Body of pancreas (tissue), 4 donors: ENCODE results near the gene NTRK2. TPM values are rescaled to one million over a fixed set of nuclear protein-coding genes. Genes with fewer than 3 reads are reported as not detected.
A peak's percentile ranks its signal among the peaks of the same experiment; 100 is the strongest.

ENCODE experiments used
- ATAC-seq: fragments of 150-250 bp; one replicate; pipeline ENCODE4 v1.9.1; 2016
- DNase-seq, 4 donors: peaks; one replicate each; pipeline ENCODE4 v3.0.0-alpha.2; 2019
- H3K27ac ChIP-seq, 4 donors: fragments of 200-600 bp; sonication (generic); 1 replicate in 3 of 4; 2 replicates in 1 of 4; pipeline versions ENCODE4 v1.5.1 to v1.6.1; 2016 to 2019; ENCODE audit warnings: mild to moderate bottlenecking in 1 of 4, mixed read lengths in 1 of 4, moderate library complexity in 1 of 4
- H3K27me3 ChIP-seq, 2 donors: fragments of 200-600 bp; sonication (generic); one replicate each; pipeline ENCODE4 v1.6.0; 2016; ENCODE audit warnings: mild to moderate bottlenecking in 1 of 2
- H3K36me3 ChIP-seq, 2 donors: fragments of 200-600 bp; sonication (generic); replicated peaks in 1 of 2; 2 replicates each; pipeline ENCODE4 v1.5.1; 2016; ENCODE audit warnings: low read depth in 2 of 2; ENCODE audit not compliant: insufficient read depth in 1 of 2
- H3K4me1 ChIP-seq: fragments of 200-600 bp; sonication (generic); one replicate; pipeline ENCODE4 v1.6.0; 2016
- H3K4me3 ChIP-seq, 2 donors: fragments of 200-600 bp; sonication (generic); 1 replicate in 1 of 2; 2 replicates in 1 of 2; pipeline ENCODE4 v1.5.1; 2016 to 2019
- H3K9me3 ChIP-seq, 3 donors: fragments of 200-600 bp; sonication (generic); 1 replicate in 2 of 3; 2 replicates in 1 of 3; pipeline ENCODE4 v1.5.1; 2016
- POLR2A ChIP-seq, 3 donors: fragments of 450-650 bp; IDR thresholded peaks; one replicate each; pipeline ENCODE4 v1.6.1; 2016; ENCODE audit warnings: antibody characterized with exemption in 3 of 3, mild to moderate bottlenecking in 2 of 3
- WGBS, 2 donors: methylation state at CpG; one replicate each; pipeline ENCODE4 v1.1.5; 2017; 5-methylcytosine and 5-hydroxymethylcytosine counted together
- intact Hi-C: fragments of 100-400 bp; cut with DNase I; formaldehyde crosslinking; loops from one replicate; pipeline ENCODE4 v1.15.1; 2023
- total RNA-seq, 2 donors: library from RNA; depleted of rRNA; stranded (reverse); fragments of >200 nt; gene quantifications; one replicate each; pipeline ENCODE4 v1.1.0, GENCODE V29; 2016
- TF ChIP-seq, protein P1 (sequence below), 7 experiments: fragments of 450-650 bp in 4 of 7; fragments of 200-600 bp in 3 of 7; sonication (generic) in 3 of 7; IDR thresholded peaks; one replicate each; pipeline ENCODE4 v1.5.1; 2016 to 2019; ENCODE audit warnings: antibody characterized with exemption in 7 of 7

Gene NTRK2
- total RNA-seq, 2 donors from 2014 or later: 20.5 to 37.9 TPM

DNA sequence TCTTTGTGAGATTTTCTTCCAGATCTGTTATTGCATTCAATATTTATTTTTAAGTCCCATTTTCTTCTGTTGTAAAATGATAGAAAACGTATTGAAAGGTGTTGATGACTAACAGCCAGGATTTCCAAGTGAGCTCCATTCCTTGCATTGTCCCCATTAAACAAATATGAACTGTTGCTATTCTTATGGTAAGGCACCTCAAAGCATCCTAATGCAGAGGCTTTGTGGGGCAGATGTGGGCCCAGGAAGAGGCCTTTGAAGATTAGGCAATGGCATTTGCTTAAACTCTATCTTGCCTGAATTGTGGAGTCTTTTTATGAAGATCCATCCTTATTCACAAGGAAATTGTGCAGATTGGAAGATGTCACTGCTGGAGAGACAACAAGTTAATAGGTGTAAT is 38.9 kb downstream of the NTRK2 start:
- H3K9me3 ChIP-seq: no peaks in the 10 kb centered on the region
- peaks cover 4% of the 10 kb centered on the region for H3K4me1 ChIP-seq
- H3K4me3 ChIP-seq: no peak overlapping the region
- no peak for DNase-seq
- ATAC-seq: no peak
- TF ChIP-seq POLR2A (IDR thresholded peaks at IDR 0.05): no peak
- TF ChIP-seq, protein P1, sequence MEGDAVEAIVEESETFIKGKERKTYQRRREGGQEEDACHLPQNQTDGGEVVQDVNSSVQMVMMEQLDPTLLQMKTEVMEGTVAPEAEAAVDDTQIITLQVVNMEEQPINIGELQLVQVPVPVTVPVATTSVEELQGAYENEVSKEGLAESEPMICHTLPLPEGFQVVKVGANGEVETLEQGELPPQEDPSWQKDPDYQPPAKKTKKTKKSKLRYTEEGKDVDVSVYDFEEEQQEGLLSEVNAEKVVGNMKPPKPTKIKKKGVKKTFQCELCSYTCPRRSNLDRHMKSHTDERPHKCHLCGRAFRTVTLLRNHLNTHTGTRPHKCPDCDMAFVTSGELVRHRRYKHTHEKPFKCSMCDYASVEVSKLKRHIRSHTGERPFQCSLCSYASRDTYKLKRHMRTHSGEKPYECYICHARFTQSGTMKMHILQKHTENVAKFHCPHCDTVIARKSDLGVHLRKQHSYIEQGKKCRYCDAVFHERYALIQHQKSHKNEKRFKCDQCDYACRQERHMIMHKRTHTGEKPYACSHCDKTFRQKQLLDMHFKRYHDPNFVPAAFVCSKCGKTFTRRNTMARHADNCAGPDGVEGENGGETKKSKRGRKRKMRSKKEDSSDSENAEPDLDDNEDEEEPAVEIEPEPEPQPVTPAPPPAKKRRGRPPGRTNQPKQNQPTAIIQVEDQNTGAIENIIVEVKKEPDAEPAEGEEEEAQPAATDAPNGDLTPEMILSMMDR (IDR thresholded peaks at IDR 0.05): no peak
- no peaks in the 10 kb centered on the region for H3K36me3 ChIP-seq
- no peak overlapping the region for H3K27ac ChIP-seq
- intact Hi-C loops: no loop called here
- H3K27me3 ChIP-seq: no peaks in the 10 kb centered on the region
- WGBS, 2 donors: 71% methylated on average over 1 of the region's 1 CpG

DNA sequence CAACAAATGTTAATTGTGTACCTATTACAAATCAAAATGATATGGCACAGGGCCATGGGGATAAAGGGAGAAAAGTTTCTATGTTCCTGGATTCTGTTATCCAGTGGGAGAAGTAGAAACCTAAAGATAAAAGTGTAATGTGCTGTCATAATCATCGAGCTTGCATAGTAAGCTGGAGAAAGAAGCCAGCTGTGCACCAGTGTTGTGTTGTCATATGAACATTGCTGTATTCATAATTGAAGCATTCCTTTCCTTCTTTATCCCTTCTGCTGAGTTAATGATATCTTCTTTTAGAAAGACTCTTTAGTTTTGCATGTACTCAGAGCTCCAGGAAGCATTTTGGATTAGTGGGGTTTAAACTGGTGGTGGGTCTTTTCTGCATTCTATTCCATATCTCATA is 39.5 kb downstream of the NTRK2 start:
- DNase-seq (no peak), ATAC-seq (no peak)
- Histone ChIP-seq H3K9me3 (no peaks in the 10 kb centered on the region), H3K36me3 (no peaks in the 10 kb centered on the region), H3K27ac (no peak overlapping the region), H3K27me3 (no peaks in the 10 kb centered on the region), H3K4me1 (peaks cover 4% of the 10 kb centered on the region), H3K4me3 (no peak overlapping the region)
- WGBS, 2 donors: 33 to 46% methylated on average over 1 of the region's 1 CpG
- intact Hi-C loops: no loop called here
- no peak for TF ChIP-seq POLR2A (IDR thresholded peaks at IDR 0.05)
- TF ChIP-seq, protein P1 (IDR thresholded peaks at IDR 0.05): no peak

DNA sequence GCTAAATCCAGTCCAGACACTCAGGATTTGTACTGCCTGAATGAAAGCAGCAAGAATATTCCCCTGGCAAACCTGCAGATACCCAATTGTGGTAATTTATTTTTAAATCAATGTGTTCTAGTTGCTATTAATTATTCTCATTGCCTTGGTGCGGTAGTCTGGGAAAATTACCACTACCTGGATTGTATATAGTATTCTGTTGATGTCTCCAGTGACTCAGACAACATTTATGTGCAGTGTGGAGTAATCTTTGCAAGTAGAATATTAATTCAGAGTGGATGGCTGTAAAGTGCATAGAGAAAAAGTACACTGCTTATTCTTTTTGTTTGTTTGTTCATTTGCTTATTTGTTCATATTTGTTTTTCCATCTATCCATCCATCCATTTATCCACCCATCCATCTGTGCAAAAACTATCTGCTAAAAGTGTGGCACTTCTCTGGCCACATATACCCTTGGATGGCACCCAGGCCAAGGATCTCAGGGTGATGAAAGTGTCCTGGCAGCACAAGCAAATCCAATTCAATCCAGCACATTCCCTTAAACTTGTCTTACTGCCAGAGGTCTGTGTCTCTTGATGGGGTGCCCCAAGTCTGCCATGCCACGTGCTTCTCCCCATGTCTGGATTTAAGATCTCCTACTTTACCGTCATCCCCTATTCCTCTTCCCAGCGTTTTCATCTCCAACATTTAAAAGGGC is 41.3 kb downstream of the NTRK2 start:
- no peak overlapping the region for H3K4me3 ChIP-seq
- H3K36me3 ChIP-seq: no peaks in the 10 kb centered on the region
- no peaks in the 10 kb centered on the region for H3K9me3 ChIP-seq
- TF ChIP-seq, protein P1 (IDR thresholded peaks at IDR 0.05): no peak
- no peak for TF ChIP-seq POLR2A (IDR thresholded peaks at IDR 0.05)
- H3K27me3 ChIP-seq: no peaks in the 10 kb centered on the region
- intact Hi-C loops: no loop called here
- no peak for DNase-seq
- WGBS, 2 donors: 77 to 85% methylated on average over 4 of the region's 4 CpGs
- no peak for ATAC-seq
- H3K4me1 ChIP-seq: peaks cover 4% of the 10 kb centered on the region
- peak overlapping the region in 2 of 4 donors; percentile 37 to 47 for H3K27ac ChIP-seq

DNA sequence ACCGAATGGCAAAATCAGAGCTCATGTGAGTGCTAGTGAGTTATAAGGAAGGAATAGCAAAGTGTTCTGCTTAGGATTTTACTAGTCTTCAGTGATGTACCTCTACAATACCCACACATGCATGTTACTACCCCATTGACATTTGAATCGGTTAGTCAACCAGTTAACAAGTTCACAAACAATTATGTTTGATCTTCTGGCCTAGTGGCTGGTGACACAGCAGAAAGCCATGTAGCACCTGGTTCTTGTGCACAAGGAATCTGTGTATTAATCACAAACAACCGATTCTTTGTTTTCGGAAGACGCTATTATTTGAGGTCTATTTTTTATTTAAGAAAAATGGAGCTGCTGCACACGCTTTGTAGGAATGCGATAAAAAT is 41.9 kb downstream of the NTRK2 start:
- Histone ChIP-seq H3K36me3 (no peaks in the 10 kb centered on the region), H3K4me1 (peaks cover 4% of the 10 kb centered on the region), H3K27ac (peak overlapping the region in 2 of 4 donors; percentile 37 to 47), H3K9me3 (no peaks in the 10 kb centered on the region), H3K27me3 (no peaks in the 10 kb centered on the region), H3K4me3 (no peak overlapping the region)
- ATAC-seq (no peak), DNase-seq (no peak)
- 68 to 73% methylated on average over 7 of the region's 7 CpGs for WGBS, 2 donors
- intact Hi-C loops: no loop called here
- TF ChIP-seq, protein P1 (IDR thresholded peaks at IDR 0.05): no peak
- TF ChIP-seq POLR2A (IDR thresholded peaks at IDR 0.05): no peak

DNA sequence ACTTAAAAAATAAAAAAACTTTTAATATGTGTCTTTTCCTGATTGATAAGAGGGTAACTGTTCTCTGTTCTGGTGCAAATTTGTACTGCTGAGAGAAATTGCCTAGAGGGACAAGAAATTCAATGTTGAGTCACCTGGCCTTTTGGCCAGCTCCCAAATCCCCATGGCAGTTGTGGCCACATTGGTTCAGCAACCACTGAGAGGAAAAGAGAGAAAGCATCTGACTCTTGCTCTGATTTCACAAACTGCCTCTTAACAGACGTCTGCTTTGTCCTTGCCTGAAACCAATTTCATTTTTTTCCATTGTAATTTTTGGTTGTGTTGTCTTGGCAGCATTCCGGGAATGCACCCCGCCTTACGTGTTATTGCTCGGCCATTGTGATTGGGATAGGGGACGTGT is 42.4 kb downstream of the NTRK2 start:
- no peak for TF ChIP-seq POLR2A (IDR thresholded peaks at IDR 0.05)
- TF ChIP-seq, protein P1 (IDR thresholded peaks at IDR 0.05): no peak
- Histone ChIP-seq H3K9me3 (no peaks in the 10 kb centered on the region), H3K27me3 (no peaks in the 10 kb centered on the region), H3K4me3 (no peak overlapping the region), H3K27ac (peak overlapping the region in 1 of 4 donors; percentile 37), H3K36me3 (no peaks in the 10 kb centered on the region), H3K4me1 (peaks cover 4% of the 10 kb centered on the region)
- ATAC-seq (no peak), DNase-seq (peak; percentile 22 to 62 (median 50))
- WGBS, 2 donors: 62 to 66% methylated on average over 6 of the region's 6 CpGs
- intact Hi-C loops: no loop called here
